Subcutaneous abdominal adipose tissue (tissue), 5 donors: Measurements from ENCODE around the gene NOL4L.
"Not testable (repeated sequence)": the region's sequence is repeated elsewhere in the genome, so short reads cannot be mapped to it uniquely, and the experiment has no call there.

ENCODE experiments used
- H3K27ac ChIP-seq: one replicate; pipeline ENCODE4 v1.7.0; 2013; ENCODE audit warnings: low read depth, mild to moderate bottlenecking, inconsistent platforms, low read length, moderate library complexity
- H3K27me3 ChIP-seq, 5 donors: one replicate each; pipeline ENCODE4 v1.7.0; 2013; ENCODE audit warnings: low read length in 5 of 5, inconsistent platforms in 1 of 5; ENCODE audit not compliant: control insufficient read depth in 5 of 5, insufficient read depth in 4 of 5
- H3K36me3 ChIP-seq, 5 donors: one replicate each; pipeline ENCODE4 v1.7.0; 2013; ENCODE audit warnings: low read length in 5 of 5; ENCODE audit not compliant: control insufficient read depth in 5 of 5, insufficient read depth in 5 of 5
- H3K4me1 ChIP-seq, 5 donors: one replicate each; pipeline ENCODE4 v1.7.0; 2013; ENCODE audit warnings: low read length in 5 of 5, mild to moderate bottlenecking in 3 of 5, moderate library complexity in 1 of 5; ENCODE audit not compliant: control insufficient read depth in 5 of 5, insufficient read depth in 5 of 5
- H3K4me3 ChIP-seq, 5 donors: one replicate each; pipeline ENCODE4 v1.7.0; 2013; ENCODE audit warnings: low read length in 5 of 5, low read depth in 1 of 5
- H3K9ac ChIP-seq, 5 donors: one replicate each; pipeline ENCODE4 v1.7.0; 2013; ENCODE audit warnings: low read length in 5 of 5, mild to moderate bottlenecking in 4 of 5, moderate library complexity in 3 of 5
- H3K9me3 ChIP-seq, 5 donors: one replicate each; pipeline ENCODE4 v1.7.0; 2013; ENCODE audit warnings: low read length in 5 of 5; ENCODE audit not compliant: control insufficient read depth in 5 of 5
- donor health status: healthy.
- donor health status: healthy.
- donor health status: healthy.
- donor health status: healthy.
- donor health status: healthy.

Gene NOL4L

DNA sequence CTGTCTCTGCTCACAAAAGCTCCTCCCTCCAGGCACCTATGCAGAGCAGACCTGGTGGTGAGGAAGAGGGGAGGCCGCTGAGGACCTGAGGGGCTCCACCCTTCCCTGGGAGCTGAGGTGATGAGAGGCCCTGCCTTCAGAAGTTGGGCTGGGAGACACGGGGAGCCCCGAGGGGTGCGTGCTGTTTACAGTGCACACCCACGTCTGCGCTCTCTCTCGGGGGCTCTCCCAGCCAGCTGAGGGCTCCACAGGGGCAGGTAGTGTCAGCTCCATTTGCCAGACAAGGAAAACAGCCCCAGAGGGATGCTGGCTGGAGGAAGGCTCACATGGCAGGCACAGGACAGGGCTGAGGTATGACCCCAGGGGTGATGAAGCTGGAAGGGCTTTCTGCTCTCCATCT, 13.5 kb upstream of the NOL4L start:
- Histone ChIP-seq H3K4me3 (no peak overlapping the region), H3K9ac (no peak overlapping the region), H3K36me3 (no peaks in the 10 kb centered on the region), H3K9me3 (no peaks in the 10 kb centered on the region), H3K27ac (no peak overlapping the region), H3K4me1 (peaks cover 0 to 17% (median 0%) of the 10 kb centered on the region in 5 donors), H3K27me3 (peaks cover 0 to 8% (median 0%) of the 10 kb centered on the region in 5 donors)

DNA sequence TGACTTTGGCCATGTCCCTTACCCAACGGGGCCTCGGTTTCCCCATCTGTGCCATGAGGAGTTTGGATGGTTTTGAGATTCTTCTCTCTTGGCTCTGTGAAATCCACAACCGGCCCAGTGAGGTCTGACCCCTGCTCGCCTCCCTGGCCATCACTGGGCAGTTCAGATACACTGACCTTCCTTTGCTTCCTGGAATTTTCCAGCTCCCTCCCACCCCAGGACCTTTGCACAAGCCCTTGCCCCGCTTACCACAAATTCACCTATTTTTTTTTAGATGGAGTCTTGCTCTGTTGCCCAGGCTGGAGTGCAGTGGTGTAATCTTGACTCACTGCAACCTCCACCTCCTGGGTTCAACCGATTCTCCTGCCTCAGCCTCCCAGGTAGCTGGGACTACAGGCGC, 12.6 kb upstream of the NOL4L start:
- Histone ChIP-seq H3K36me3 (no peaks in the 10 kb centered on the region), H3K4me1 (peaks cover 0 to 8% (median 0%) of the 10 kb centered on the region in 5 donors), H3K4me3 (no peak overlapping the region)

DNA sequence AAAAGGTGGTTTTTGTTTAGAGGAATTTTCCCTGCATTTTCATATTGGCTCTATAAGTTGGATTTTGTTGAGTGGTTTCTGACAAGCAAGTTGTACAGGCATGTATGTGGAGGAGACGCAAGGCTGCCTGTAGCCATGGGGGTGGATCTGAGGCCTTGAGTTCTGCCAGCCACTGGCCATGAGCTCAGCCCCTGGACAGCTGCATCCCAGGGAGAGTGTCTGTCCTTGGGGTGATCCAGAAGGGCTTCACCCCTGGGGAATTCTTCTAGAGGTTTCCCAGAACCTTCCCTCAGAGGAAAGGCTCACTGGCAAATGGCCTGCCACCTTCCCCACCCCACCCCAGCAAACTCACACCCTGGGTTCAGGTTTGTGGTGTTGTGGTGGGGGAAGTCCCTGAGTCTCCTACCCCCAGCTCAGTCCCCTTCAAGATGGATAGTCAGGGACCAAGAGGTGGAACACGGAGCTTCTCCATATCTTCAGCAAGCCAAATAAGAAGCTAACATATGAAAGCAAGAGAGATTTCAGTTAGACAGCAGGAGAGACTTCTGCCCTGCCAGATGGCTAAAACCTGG, 11.6 kb upstream of the NOL4L start:
- Histone ChIP-seq H3K9ac (no peak overlapping the region), H3K27ac (no peak overlapping the region), H3K4me3 (no peak overlapping the region), H3K27me3 (peaks cover 0 to 8% (median 0%) of the 10 kb centered on the region in 5 donors), H3K36me3 (no peaks in the 10 kb centered on the region), H3K9me3 (no peaks in the 10 kb centered on the region), H3K4me1 (no peaks in the 10 kb centered on the region)

More for the DNA sequence above, 12.6 kb upstream of the NOL4L start:
- no peaks in the 10 kb centered on the region for H3K9me3 ChIP-seq
- H3K27ac ChIP-seq: no peak overlapping the region
- H3K9ac ChIP-seq: no peak overlapping the region
- peaks cover 0 to 8% (median 0%) of the 10 kb centered on the region in 5 donors for H3K27me3 ChIP-seq

DNA sequence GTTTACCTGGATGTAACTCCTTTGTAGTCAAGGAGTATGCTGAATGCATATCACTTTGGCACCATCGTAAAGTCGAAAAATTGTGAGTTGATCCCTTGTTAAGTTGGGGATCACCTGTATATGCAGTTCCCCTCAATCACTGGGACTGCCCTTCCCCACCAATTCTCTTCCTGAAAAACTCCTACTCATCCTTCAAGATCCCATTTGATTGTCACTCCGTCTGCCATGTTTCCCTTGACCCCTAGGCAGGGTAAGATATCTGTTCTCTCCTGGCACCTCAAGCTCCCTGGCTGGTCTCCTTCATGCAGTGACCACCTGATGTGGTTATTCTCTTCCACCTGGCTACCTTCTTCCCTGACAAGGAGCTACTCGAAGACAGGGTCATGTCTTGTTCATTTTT, 10.0 kb upstream of the NOL4L start:
- H3K27me3 ChIP-seq: peaks cover 0 to 5% (median 0%) of the 10 kb centered on the region in 5 donors
- H3K4me3 ChIP-seq: no peak overlapping the region
- no peaks in the 10 kb centered on the region for H3K4me1 ChIP-seq
- H3K9ac ChIP-seq: no peak overlapping the region
- no peak overlapping the region for H3K27ac ChIP-seq
- no peaks in the 10 kb centered on the region for H3K9me3 ChIP-seq
- H3K36me3 ChIP-seq: no peaks in the 10 kb centered on the region

DNA sequence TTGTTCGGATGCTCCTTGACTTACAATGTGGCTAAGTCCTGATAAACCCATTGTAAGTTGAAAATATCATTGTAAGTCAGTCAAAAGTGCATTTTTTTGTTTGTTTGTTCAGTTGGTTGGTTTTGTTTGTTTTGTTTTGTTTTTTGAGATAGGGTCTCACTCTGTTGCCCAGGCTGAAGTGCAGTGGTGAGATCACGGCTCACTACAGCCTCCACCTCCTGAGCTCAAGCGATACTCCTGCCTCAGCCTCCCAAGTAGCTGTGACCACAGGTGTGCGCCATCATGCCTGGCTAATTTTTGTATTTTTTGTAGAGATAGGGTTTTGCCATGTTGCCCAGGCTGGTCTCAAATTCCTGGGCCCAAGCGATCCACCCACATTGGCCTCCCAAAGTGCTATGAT, 9.5 kb upstream of the NOL4L start:
- H3K9ac ChIP-seq, H3K27ac ChIP-seq, H3K9me3 ChIP-seq, H3K4me3 ChIP-seq, H3K4me1 ChIP-seq, H3K27me3 ChIP-seq, H3K36me3 ChIP-seq: not testable (repeated sequence)

DNA sequence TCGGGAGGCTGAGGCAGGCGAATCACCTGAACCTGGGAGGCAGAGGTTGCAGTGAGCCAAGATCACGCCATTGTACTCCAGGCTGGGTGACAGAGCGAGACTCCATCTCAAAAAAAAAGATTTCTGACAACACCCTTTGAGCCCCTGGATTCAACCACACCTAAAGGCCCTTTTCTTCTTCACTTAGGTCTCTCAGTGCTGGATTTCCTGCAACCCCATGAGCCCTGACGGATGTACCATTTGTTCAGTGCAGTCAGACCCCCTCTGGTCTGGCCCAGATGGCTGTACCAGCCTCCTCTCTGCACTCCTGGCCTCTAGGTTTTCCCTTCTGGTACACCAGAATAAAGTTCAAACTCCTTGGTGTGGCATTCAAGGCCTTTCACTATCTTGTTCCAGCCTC, 9.1 kb upstream of the NOL4L start:
- no peak overlapping the region for H3K9ac ChIP-seq
- H3K9me3 ChIP-seq: no peaks in the 10 kb centered on the region
- no peak overlapping the region for H3K27ac ChIP-seq
- H3K36me3 ChIP-seq: no peaks in the 10 kb centered on the region
- H3K4me1 ChIP-seq: no peaks in the 10 kb centered on the region
- no peak overlapping the region for H3K4me3 ChIP-seq
- H3K27me3 ChIP-seq: peaks cover 0 to 5% (median 0%) of the 10 kb centered on the region in 5 donors

DNA sequence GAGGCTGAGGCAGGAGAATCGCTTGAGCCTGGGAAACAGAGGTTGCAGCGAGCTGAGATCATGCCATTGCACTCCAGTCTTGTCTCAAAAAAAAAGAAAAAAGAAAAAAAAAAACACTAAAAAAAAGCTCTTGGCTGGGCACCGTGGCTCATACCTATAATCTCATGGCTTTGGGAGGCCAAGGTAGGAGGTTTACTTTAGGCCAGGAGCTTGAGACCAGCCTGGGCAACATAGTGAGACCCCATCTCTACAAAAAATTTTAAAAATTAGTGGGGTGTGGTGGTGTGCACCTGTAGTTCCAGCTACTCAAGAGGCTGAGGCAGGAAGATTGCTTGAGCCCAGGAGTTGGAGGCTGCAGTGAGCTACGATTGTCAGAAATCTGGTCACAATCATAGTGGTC, 7.5 kb upstream of the NOL4L start:
- not testable (repeated sequence) for H3K4me1 ChIP-seq, H3K9me3 ChIP-seq, H3K27ac ChIP-seq, H3K27me3 ChIP-seq, H3K36me3 ChIP-seq, H3K4me3 ChIP-seq, H3K9ac ChIP-seq

DNA sequence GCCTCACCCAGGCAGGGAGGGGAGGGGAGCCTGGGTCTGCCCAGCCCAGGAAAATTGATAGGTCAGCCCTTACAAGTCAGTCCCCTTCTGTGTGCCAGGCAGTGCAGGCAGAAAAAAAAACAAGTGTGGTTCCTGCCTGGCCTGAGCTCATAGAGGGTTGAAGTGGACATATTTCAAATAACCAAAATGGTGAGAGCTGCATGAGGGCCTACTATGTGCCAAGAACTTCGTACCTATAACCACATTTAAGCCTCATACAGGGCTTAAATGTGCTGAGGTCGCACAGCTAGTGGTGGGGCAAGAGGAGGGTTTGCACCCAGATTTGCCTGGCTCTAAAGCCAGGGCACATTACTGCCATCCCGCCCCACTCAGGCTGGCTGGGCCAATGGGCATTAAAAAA, 6.9 kb upstream of the NOL4L start:
- Histone ChIP-seq H3K4me3 (no peak overlapping the region), H3K9me3 (no peaks in the 10 kb centered on the region), H3K4me1 (no peaks in the 10 kb centered on the region), H3K36me3 (no peaks in the 10 kb centered on the region), H3K9ac (no peak overlapping the region), H3K27ac (no peak overlapping the region), H3K27me3 (peaks cover 0 to 11% (median 9%) of the 10 kb centered on the region in 5 donors)

DNA sequence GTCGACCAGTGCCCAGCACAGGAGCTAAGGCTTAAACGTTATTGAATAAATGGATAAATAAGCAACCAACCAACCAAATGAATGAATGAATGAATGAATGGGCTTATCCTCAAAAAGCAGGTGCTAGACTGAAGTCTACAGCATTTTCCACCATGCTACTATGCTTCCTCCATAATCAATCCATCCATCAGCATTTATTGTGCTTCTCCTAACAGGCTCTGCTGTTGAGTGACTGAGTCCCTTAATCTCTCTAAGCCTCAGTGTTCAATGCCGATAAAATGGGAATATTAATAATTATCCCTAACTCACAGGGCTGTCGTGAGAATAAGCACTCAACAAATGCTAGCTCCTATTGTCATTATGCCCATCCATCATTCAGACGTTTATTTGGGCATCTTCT, 4.6 kb upstream of the NOL4L start:
- Histone ChIP-seq H3K27me3 (peaks cover 13 to 27% (median 21%) of the 10 kb centered on the region in 5 donors), H3K9ac (no peak overlapping the region), H3K4me3 (no peak overlapping the region), H3K36me3 (no peaks in the 10 kb centered on the region), H3K4me1 (peaks cover 0 to 4% (median 0%) of the 10 kb centered on the region in 5 donors), H3K27ac (no peak overlapping the region), H3K9me3 (no peaks in the 10 kb centered on the region)

DNA sequence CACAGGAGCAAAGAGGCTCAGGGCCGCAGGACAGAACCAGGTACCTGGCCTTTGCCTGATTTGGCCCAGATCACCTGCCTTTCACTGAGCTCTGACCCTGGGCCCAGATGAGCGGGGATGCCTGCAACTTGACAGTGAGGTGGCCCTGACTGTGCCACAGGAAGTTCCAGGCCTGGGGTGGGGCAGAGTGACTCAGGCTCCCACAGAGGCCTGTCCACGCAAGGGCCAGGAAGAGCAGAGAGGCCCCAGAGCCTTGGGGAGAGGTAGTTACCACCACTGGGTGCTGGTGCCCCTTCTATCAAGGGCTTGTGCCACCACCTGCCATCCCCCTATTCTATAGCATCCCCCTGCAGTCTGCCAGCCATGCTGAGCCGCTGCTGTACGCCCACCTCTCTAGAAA, 4.1 kb upstream of the NOL4L start:
- Histone ChIP-seq H3K27ac (no peak overlapping the region), H3K36me3 (no peaks in the 10 kb centered on the region), H3K4me1 (peaks cover 0 to 7% (median 3%) of the 10 kb centered on the region in 5 donors), H3K27me3 (peaks cover 13 to 27% (median 21%) of the 10 kb centered on the region in 5 donors), H3K9ac (no peak overlapping the region), H3K9me3 (no peaks in the 10 kb centered on the region), H3K4me3 (no peak overlapping the region)
